GM23248 (cell line): ENCODE data around the gene SLC19A1. TPM values are rescaled to one million over a fixed set of nuclear protein-coding genes. Genes with fewer than 3 reads are reported as not detected.

Source experiments
- DNase-seq: peaks from one replicate; pipeline ENCODE4 v3.0.0-alpha.2; 2015
- H2AFZ ChIP-seq: fragments of 200-600 bp; sonication (generic); 2 replicates; pipeline ENCODE4 v1.6.1; 2016; ENCODE audit warnings: antibody characterized with exemption
- H3F3A ChIP-seq: fragments of 200-600 bp; sonication (generic); 2 replicates; pipeline ENCODE4 v1.6.1; 2016; ENCODE audit warnings: mild to moderate bottlenecking, antibody characterized with exemption, mixed run types; ENCODE audit not compliant: insufficient read depth
- H3K27ac ChIP-seq: fragments of 200-600 bp; sonication (generic); 2 replicates; pipeline ENCODE4 v1.5.1; 2016; ENCODE audit warnings: mild to moderate bottlenecking
- H3K27me3 ChIP-seq: fragments of 200-600 bp; sonication (generic); replicated peaks from 2 replicates; pipeline ENCODE4 v1.6.1; 2016; ENCODE audit warnings: mild to moderate bottlenecking; ENCODE audit not compliant: insufficient read depth
- H3K36me3 ChIP-seq: fragments of 200-600 bp; sonication (generic); 2 replicates; pipeline ENCODE4 v1.6.1; 2016; ENCODE audit warnings: low read depth, mild to moderate bottlenecking
- H3K4me1 ChIP-seq: fragments of 200-600 bp; sonication (generic); 2 replicates; pipeline ENCODE4 v1.6.1; 2016; ENCODE audit warnings: mild to moderate bottlenecking; ENCODE audit not compliant: insufficient read depth
- H3K4me2 ChIP-seq: fragments of 200-600 bp; sonication (generic); one replicate; pipeline ENCODE4 v1.6.1; 2016; ENCODE audit warnings: mild to moderate bottlenecking; ENCODE audit not compliant: unreplicated experiment
- H3K4me3 ChIP-seq: fragments of 200-600 bp; sonication (generic); 2 replicates; pipeline ENCODE4 v1.5.1; 2016; ENCODE audit warnings: mild to moderate bottlenecking
- H3K79me2 ChIP-seq: fragments of 200-600 bp; sonication (generic); 2 replicates; pipeline ENCODE4 v1.6.1; 2016; ENCODE audit warnings: mild to moderate bottlenecking; ENCODE audit not compliant: insufficient read depth
- H3K9ac ChIP-seq: fragments of 200-600 bp; sonication (generic); 2 replicates; pipeline ENCODE4 v1.6.1; 2016; ENCODE audit warnings: mild to moderate bottlenecking
- H3K9me2 ChIP-seq: fragments of 200-600 bp; sonication (generic); 2 replicates; pipeline ENCODE4 v1.6.1; 2016; ENCODE audit warnings: mixed run types, mild to moderate bottlenecking, moderate library complexity; ENCODE audit not compliant: insufficient read depth
- H3K9me3 ChIP-seq: fragments of 200-600 bp; sonication (generic); one replicate; pipeline ENCODE4 v1.6.1; 2017; ENCODE audit warnings: low read depth
- H4K20me1 ChIP-seq: fragments of 200-600 bp; sonication (generic); 2 replicates; pipeline ENCODE4 v1.6.0; 2016; ENCODE audit not compliant: insufficient read depth
- EZH2 ChIP-seq: fragments of 200-600 bp; sonication (generic); IDR thresholded peaks from 2 replicates; pipeline ENCODE4 v1.6.1; 2018; ENCODE audit warnings: antibody characterized with exemption, mild to moderate bottlenecking; ENCODE audit not compliant: insufficient read depth, poor library complexity, severe bottlenecking
- EZH2phosphoT487 ChIP-seq: fragments of 200-600 bp; sonication (generic); IDR thresholded peaks from 2 replicates; pipeline ENCODE4 v1.6.1; 2018; ENCODE audit warnings: antibody characterized with exemption, moderate library complexity, mild to moderate bottlenecking, low read depth; ENCODE audit not compliant: insufficient read depth
- WGBS, 2 experiments: methylation state at CpG; one replicate each; pipeline ENCODE4 v1.1.6; 2015 to 2017; ENCODE audit warnings: low lambda C conversion rate in 2 of 2, low coverage in 1 of 2; ENCODE audit errors: missing lambda C conversion rate in 2 of 2; 5-methylcytosine and 5-hydroxymethylcytosine counted together
- in situ Hi-C: fragments of 300-500 bp; cut with MboI; formaldehyde crosslinking; loops from 2 replicates; pipeline ENCODE4 v1.15.0; 2020
- polyA plus RNA-seq: library from polyadenylated mRNA; unstranded; fragments of >200 nt; fragmentation: Nextera tagmentation; extraction: Ambion mirVana; gene quantifications from 2 replicates; pipeline ENCODE4 v1.2.1, GENCODE V29; 2016
- total RNA-seq: library from RNA; depleted of rRNA; stranded (reverse); fragments of >200 nt; shearing (Covaris generic); gene quantifications from 2 replicates; pipeline ENCODE4 v1.2.3, GENCODE V29; 2014

SLC19A1 gene
- total and polyA plus RNA-seq, 2 experiments from 2014 or later: 7.8 to 8.4 TPM

GRCh38 chr21:45488931-45489721, 53.1 kb downstream of the SLC19A1 start:
- Histone ChIP-seq H3K79me2 (no peaks in the 10 kb centered on the region), H3K27ac (no peak overlapping the region), H3K9me3 (no peaks in the 10 kb centered on the region), H4K20me1 (no peaks in the 10 kb centered on the region), H3K4me2 (no peak overlapping the region), H3K4me3 (no peak overlapping the region), H3F3A (no peaks in the 10 kb centered on the region), H3K4me1 (no peaks in the 10 kb centered on the region), H3K36me3 (no peaks in the 10 kb centered on the region), H2AFZ (no peak overlapping the region), H3K27me3 (no peaks in the 10 kb centered on the region), H3K9me2 (no peaks in the 10 kb centered on the region), H3K9ac (no peak overlapping the region)
- in situ Hi-C loops: no loop called here
- TF ChIP-seq EZH2 (no peak), EZH2phosphoT487 (no peak)
- 86 to 88% methylated on average over 35 to 36 of the region's 36 CpGs for WGBS, 2 experiments
- no peak for DNase-seq

GRCh38 chr21:45487891-45488600, 54.2 kb downstream of the SLC19A1 start:
- Histone ChIP-seq H3K4me3 (no peak overlapping the region), H4K20me1 (no peaks in the 10 kb centered on the region), H3K27ac (no peak overlapping the region), H3K4me2 (no peak overlapping the region), H3K9me2 (no peaks in the 10 kb centered on the region), H3K79me2 (no peaks in the 10 kb centered on the region), H2AFZ (no peak overlapping the region), H3F3A (no peaks in the 10 kb centered on the region), H3K9me3 (no peaks in the 10 kb centered on the region), H3K4me1 (no peaks in the 10 kb centered on the region), H3K36me3 (no peaks in the 10 kb centered on the region), H3K27me3 (no peaks in the 10 kb centered on the region), H3K9ac (no peak overlapping the region)
- TF ChIP-seq EZH2 (no peak), EZH2phosphoT487 (no peak)
- whole genome bisulfite sequencing, 2 experiments: 80 to 82% methylated on average over 18 of the region's 18 CpGs
- in situ Hi-C loops: no loop called here
- DNase-seq: no peak

GRCh38 chr21:45487161-45487806, 55.0 kb downstream of the SLC19A1 start:
- H3K4me1 ChIP-seq: no peaks in the 10 kb centered on the region
- no peak overlapping the region for H2AFZ ChIP-seq
- no peak overlapping the region for H3K9ac ChIP-seq
- WGBS, 2 experiments: 88% methylated on average over 29 to 33 of the region's 33 CpGs
- no peak for DNase-seq
- no peaks in the 10 kb centered on the region for H3K36me3 ChIP-seq
- H3K27ac ChIP-seq: no peak overlapping the region
- H3K27me3 ChIP-seq: no peaks in the 10 kb centered on the region
- no peak overlapping the region for H3K4me3 ChIP-seq
- no peaks in the 10 kb centered on the region for H3K9me2 ChIP-seq
- no peaks in the 10 kb centered on the region for H4K20me1 ChIP-seq
- no peaks in the 10 kb centered on the region for H3K79me2 ChIP-seq
- H3K4me2 ChIP-seq: no peak overlapping the region
- no peak for TF ChIP-seq EZH2
- no peak for TF ChIP-seq EZH2phosphoT487
- in situ Hi-C loops: no loop called here
- no peaks in the 10 kb centered on the region for H3K9me3 ChIP-seq
- no peaks in the 10 kb centered on the region for H3F3A ChIP-seq

GRCh38 chr21:45486443-45487160, 55.6 kb downstream of the SLC19A1 start:
- H3K4me2 ChIP-seq: no peak overlapping the region
- no peak for DNase-seq
- no peaks in the 10 kb centered on the region for H4K20me1 ChIP-seq
- H3K36me3 ChIP-seq: no peaks in the 10 kb centered on the region
- H3K4me1 ChIP-seq: no peaks in the 10 kb centered on the region
- H3K9me2 ChIP-seq: no peaks in the 10 kb centered on the region
- WGBS, 2 experiments: 86 to 87% methylated on average over 22 to 26 of the region's 29 CpGs
- H3K27ac ChIP-seq: no peak overlapping the region
- H3K9ac ChIP-seq: no peak overlapping the region
- H3K9me3 ChIP-seq: no peaks in the 10 kb centered on the region
- H3F3A ChIP-seq: no peaks in the 10 kb centered on the region
- H3K4me3 ChIP-seq: no peak overlapping the region
- no peaks in the 10 kb centered on the region for H3K27me3 ChIP-seq
- H3K79me2 ChIP-seq: no peaks in the 10 kb centered on the region
- in situ Hi-C loops: no loop called here
- no peak for TF ChIP-seq EZH2
- TF ChIP-seq EZH2phosphoT487: no peak
- no peak overlapping the region for H2AFZ ChIP-seq
